Measurements from ENCODE around the gene EIF6. TPM values are rescaled to one million over a fixed set of nuclear protein-coding genes. Genes with fewer than 3 reads are reported as not detected.

The EIF6 gene
- 71.7 and 78.9 TPM in 2 replicates for total RNA-seq

DNA sequence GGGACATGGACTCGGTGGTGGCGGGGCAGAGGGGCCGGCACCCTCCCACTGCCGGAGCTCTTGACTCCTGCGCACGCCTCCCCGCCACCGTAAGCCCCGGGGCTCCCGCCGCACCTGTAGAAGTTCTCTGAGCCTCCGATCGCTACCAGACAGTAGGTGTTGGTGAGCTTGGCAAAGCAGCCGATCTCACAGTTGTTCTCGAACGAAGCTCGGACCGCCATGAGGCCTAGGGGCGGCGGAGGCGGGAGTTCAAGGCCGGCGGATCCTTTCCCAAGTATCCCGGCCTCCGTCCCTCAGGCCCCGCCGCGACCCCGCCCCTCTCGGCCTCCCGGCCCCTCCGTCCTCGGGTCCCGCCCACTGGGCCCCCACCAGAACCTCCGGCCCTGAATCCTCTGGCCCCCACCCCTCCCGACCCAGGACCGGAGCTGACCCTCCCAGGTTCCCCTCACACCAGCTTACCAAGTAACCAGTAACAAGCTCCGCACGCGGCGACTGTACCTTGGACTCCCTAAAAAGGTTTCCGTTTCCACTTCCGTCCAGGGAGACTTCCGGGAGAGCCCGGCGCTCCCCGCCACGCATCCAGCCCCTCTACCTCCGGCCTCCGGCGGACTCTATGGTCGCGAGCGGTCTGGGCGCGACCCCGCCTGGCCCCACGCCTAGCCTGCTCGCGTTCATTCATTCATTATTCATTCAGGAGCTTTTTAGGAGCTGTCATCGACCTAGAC is at the start of gene EIF6:
Gene EIF6 (minus strand): TSS at position 506 of the 725 bp plus-strand sequence. CDS start 285 bp downstream, at position 221.

DNA sequence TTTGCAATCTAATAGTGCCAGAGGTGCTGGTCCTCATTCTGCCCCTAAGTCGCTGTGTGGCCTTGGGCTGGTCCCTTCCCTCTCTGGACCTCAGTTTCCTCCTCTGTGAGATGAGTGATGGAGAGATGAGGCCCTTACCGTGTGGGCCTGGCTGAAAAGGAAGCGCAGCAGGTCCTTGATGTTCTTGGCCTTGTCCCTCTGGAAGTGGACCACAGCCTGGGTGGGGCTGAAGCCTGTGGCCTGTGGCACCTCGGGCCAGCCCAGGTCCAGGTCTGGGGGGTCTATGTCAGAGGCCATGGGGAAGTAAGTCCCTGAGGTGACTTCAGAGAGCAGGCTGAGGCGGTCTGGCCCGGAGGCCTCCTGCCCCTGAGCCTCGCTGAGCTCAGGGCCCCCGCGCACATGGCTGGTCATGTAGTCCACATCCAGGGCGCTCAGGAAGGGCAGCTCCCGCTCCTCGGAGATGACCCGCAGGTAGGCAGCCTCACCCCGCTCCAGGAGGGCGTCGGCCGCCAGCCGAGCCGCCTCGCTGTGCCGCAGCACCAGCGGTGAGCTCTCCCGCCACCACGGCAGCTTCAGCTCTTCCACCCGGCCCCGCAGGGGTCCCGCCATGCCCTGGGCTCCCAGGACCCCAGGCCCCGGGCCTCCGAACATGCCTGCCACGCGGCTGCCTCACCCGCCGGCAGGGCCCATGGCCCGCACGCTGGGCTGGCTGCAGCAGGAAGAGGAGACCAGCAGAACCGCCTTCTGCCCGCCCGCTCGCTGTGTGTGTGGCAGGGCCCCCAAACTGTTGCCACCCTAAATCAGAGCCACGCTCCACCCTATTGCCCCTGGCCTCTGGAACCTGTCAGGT is 7.3 kb upstream of the EIF6 start, which contains the start of gene FAM83C:
Gene FAM83C (minus strand): TSS at position 772 of the 850 bp plus-strand sequence. CDS start 121 bp downstream, at position 651.

DNA sequence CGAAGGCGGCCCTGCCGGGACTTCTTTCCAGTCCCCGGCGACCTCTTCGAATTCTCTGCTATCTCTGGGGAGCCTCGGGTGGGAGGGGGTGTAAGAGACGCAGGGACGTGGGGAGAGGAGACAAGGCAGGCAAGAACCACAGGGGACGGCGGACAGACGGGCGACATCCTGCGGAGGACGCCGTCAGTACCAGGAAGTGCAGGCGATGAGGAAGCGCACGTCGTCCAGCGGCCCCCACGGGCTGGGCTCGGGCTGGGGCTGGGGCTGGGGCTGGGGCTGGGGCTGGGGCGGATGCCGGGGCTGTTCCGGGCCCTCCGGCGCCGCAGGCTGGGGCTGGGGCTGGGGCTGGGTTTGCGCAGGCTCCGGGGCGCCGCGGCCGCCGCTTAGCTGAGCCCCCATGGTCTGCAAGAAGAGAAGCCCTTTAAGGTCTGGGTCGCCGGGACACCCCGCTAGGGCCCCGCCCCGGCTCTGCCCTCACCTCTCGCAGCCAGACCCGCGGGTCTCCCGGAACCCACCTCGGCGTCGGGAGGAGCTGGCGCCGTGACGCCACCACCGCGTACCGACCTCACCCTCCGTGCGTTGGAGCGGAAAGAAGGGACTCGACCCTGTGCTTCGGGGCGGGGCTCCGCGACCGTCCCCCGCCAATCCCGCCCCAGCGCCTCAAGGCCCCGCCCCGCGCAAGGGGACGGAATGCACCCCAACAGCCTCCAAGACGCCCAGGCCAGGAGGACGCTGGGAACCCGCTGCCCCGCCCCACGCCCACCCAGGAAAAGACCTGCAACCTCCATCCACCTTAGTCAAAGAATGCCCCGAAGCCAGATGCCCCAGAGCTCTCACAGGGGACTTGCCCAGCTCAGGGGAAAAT is 6.8 kb downstream of the EIF6 start, which contains the start of gene MMP24OS:
Gene MMP24OS (minus strand): TSS at position 592 of the 865 bp plus-strand sequence. CDS start 193 bp downstream, at position 399.

Other genes with a start within 250 kb of the EIF6 start
- gene TRPC4AP, start 192.0 kb downstream of the EIF6 start, total RNA-seq: 81.1 and 81.9 TPM in 2 replicates
- gene EDEM2, start 137.4 kb downstream of the EIF6 start, total RNA-seq: 31.6 and 32.9 TPM in 2 replicates
- 16.8 and 39.7 TPM in 2 replicates for gene PROCR, start 112.7 kb downstream of the EIF6 start, total RNA-seq
- 0.05 and 0.06 TPM in 2 replicates for gene MMP24, start 58.1 kb downstream of the EIF6 start, total RNA-seq
- gene MMP24OS, start 6.7 kb downstream of the EIF6 start, total RNA-seq: 26.0 and 28.8 TPM in 2 replicates
- not detected in 2 replicates for gene FAM83C, start 7.7 kb upstream of the EIF6 start, total RNA-seq
- gene UQCC1, start 127.2 kb upstream of the EIF6 start, total RNA-seq: 21.9 and 27.9 TPM in 2 replicates
- gene GDF5, start 153.5 kb upstream of the EIF6 start, total RNA-seq: 43.9 and 50.2 TPM in 2 replicates
- gene CEP250, start 170.8 kb upstream of the EIF6 start, total RNA-seq: 20.3 and 30.8 TPM in 2 replicates
- gene C20orf173, start 244.9 kb upstream of the EIF6 start, total RNA-seq: not detected in 2 replicates